ENCODE data around the gene KRT5.
"Not testable (repeated sequence)": the region's sequence is repeated elsewhere in the genome, so short reads cannot be mapped to it uniquely, and the experiment has no call there.

GRCh38 chr12:52487744-52488443, 32.3 kb downstream of the KRT5 start:
- not testable (repeated sequence) for TF ChIP-seq ZNF274 (IDR thresholded peaks at IDR 0.05; ENCODE audit: low read depth, low read length); YY1 (IDR thresholded peaks at IDR 0.05; ENCODE audit: insufficient read depth, insufficient read length)
